ENCODE data around the gene FIS1. TPM values are rescaled to one million over a fixed set of nuclear protein-coding genes. Genes with fewer than 3 reads are reported as not detected.
A peak's percentile ranks its signal among the peaks of the same experiment; 100 is the strongest.

The FIS1 gene
- total and polyA plus RNA-seq, 5 experiments from 2014 or later = 118 to 235 (median 225) TPM

DNA sequence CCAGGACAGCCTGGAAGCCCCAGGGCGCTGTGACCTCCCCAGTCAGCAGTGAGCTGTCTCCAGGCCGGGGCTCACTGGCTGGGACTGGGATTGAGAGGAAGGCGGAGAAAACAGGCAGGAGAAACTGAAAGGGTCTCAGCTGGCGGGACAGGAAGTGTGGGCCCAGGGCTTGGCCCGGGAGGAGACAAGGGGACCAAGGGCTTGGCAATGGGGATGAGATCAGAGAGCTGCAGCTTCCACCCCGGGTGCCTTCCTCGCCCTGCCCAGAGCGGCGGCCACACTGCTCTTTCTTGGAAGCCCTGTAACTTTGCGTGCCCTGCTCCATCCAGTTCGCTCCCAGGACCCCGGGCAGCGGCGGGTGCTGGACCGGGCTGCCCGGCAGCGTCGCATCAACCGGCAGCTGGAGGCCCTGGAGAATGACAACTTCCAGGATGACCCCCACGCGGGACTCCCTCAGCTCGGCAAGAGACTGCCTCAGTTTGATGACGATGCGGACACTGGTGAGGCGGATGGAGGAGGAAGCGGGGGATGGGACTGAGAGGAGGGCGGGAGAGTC is 22.5 kb downstream of the FIS1 start:
- ATAC-seq (no peak), DNase-seq (no peak)
- peaks cover 0 to 55% (median 8%) of the 10 kb centered on the region in 3 donors for H3K36me3 Mint-ChIP-seq
- H3K4me3 Mint-ChIP-seq = no peak overlapping the region
- POLR2A ChIA-PET = interaction anchor here (1.7 kb wide), 1 partner anchor 30 kb away, joined by 5 read pairs; no protein-coding TSS in a partner anchor
- H3K9me3 Mint-ChIP-seq = no peaks in the 10 kb centered on the region
- peaks cover 20 to 42% (median 33%) of the 10 kb centered on the region in 4 donors for H3K4me1 Mint-ChIP-seq
- no peak overlapping the region for H3K27ac Mint-ChIP-seq
- no peaks in the 10 kb centered on the region for H3K27me3 Mint-ChIP-seq

DNA sequence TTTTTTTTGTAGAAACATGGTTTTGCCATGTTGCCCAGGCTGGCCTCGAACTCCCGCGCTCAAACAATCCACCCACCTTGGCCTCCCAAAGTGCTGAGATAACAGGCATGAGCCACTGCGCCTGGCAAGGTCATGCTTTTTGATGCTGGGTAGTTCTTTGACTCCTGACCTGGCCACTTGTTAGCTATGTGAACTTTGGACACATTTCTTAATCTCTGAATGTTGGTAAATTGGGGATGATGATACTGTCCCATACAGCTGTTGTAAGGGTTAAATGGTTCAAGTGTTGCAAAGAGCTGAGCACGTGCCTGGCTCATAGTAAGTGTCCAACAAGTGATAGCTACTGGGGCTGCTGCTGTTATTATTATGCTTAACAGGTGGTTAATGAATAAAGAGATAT is 24.6 kb downstream of the FIS1 start:
- Mint-ChIP-seq H3K27ac (peak overlapping the region in 2 of 10 donors; percentile 2 to 10), H3K4me1 (peaks cover 25 to 53% (median 41%) of the 10 kb centered on the region in 4 donors), H3K27me3 (no peaks in the 10 kb centered on the region), H3K9me3 (no peaks in the 10 kb centered on the region), H3K36me3 (peaks cover 0 to 44% (median 6%) of the 10 kb centered on the region in 3 donors), H3K4me3 (peak overlapping the region in 5 of 10 donors; percentile 27 to 43 (median 37))
- POLR2A ChIA-PET = no interaction called here
- no peak for DNase-seq
- no peak for ATAC-seq

DNA sequence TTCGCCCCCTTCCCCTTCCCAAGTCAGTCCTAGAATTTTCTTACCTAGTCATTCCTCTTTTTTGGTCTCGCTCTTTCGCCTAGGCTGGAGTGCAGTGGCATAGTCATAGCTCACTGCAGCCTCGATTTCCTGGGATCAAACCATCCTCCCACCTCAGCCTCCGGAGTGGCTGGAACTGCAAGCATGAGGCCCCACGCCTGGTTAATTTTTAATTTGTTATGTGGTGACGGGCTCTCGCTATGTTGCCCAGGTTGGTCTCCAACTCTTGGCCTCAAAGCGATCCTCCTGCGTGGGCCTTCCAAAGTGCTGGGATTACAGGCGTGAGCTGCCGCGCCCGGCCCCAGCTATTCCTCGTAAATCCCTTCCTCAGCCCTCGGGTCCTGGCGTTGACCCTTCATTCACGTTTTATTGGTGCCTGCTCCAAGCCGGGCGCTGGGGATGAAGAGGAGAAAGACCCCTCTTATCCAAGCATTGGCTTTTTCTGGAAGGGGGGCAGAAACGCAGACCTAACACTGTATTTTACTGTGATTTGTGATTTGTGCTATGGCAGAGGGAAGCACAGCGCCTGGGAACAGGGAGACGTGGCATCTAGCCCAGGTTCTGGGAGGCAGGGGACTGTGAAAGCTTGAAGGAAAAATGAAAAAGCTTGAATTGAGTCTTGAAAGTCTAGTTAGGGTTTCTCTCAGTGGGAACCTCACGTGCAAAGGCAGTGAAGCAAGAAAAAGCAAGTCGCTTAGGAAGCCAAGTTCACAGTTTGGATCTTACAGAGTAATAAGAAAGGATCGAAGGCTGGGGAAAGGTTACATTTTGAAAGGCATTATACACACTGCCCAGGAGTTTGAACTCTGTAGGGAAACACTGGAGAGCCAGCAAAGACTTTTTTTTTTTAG is 26.4 kb downstream of the FIS1 start:
- no peak for DNase-seq
- Mint-ChIP-seq H3K4me3 (peak overlapping the region; percentile 93 to 98 (median 96)), H3K36me3 (peaks cover 0 to 35% (median 4%) of the 10 kb centered on the region in 3 donors), H3K27me3 (no peaks in the 10 kb centered on the region), H3K9me3 (no peaks in the 10 kb centered on the region), H3K4me1 (peaks cover 25 to 53% (median 40%) of the 10 kb centered on the region in 4 donors), H3K27ac (peak overlapping the region; percentile 93 to 98 (median 96))
- POLR2A ChIA-PET = interaction anchor here (0.6 to 3.1 kb wide), 13 partner anchors 8 to 790 kb away, joined by 3 to 59 read pairs (median 3); partner anchors contain the start of genes FBXO24, FIS1, IFT22 and LRCH4
- peak; percentile 6 to 7 for ATAC-seq

DNA sequence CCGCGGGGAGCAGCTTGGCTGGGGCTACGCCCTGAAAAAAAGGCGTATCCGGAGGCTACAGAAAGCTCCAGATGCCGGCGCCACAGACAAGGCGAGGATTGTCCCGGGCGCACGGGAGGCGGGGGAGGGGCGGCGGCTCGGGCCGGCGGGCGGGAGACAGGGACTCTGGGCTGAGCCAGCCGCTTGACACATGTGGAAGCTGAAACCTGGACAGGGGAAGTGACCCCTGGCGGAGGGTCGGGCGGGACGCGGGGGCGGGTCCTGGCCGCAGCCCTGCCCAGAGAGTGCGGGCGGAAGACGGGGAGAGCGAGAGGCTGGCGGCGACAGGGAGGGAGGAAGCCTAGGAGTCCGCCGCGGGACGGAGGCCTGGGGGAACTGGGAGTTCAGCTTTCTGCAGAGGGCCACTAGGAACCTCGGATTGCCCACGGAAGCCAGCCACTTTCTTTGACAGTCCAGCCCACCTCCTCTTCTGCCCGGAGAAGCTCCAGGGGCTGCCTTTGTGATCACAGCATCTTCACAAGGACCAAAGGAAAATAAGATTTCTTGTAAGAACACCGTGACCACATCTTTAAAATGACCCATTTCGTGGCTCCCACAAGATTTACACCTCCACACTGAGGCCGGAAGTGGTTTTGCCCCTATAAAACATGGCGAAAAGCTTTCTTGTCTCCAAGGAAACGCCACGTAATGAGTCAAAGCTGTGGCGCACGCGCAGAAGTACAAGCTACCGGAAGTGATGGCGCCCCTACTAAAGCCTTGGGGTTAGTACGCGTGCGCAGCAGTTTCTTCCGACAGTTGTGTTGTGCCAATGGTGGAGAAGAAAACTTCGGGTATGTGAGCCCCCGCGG is 27.3 kb downstream of the FIS1 start, which contains the start of the genes PLOD3 and ZNHIT1:
TSS of gene PLOD3 (minus strand) at position 194 of the 848 bp plus-strand sequence. CDS start 307 bp downstream, outside the sequence.
TSS of gene ZNHIT1 (plus strand) at position 778 of the 848 bp plus-strand sequence. CDS start at position 809, 31 bp downstream.
- POLR2A ChIA-PET = interaction anchor here (0.6 to 3.1 kb wide), 16 partner anchors 9 to 789 kb away, joined by 3 to 59 read pairs (median 3); partner anchors contain the start of genes FBXO24, FIS1, IFT22 and LRCH4
- Mint-ChIP-seq H3K4me3 (peak within 1 kb of the TSS; percentile 93 to 98 (median 96)), H3K9me3 (no peaks in the 10 kb centered on the region), H3K27me3 (no peaks in the 10 kb centered on the region), H3K36me3 (peaks cover 0 to 29% (median 4%) of the 10 kb centered on the region in 3 donors), H3K4me1 (peaks cover 24 to 53% (median 40%) of the 10 kb centered on the region in 4 donors), H3K27ac (peak within 1 kb of the TSS; percentile 93 to 98 (median 96))
- peak; percentile 75 to 79 for ATAC-seq
- DNase-seq = peak; percentile 89 to 98 (median 96)

DNA sequence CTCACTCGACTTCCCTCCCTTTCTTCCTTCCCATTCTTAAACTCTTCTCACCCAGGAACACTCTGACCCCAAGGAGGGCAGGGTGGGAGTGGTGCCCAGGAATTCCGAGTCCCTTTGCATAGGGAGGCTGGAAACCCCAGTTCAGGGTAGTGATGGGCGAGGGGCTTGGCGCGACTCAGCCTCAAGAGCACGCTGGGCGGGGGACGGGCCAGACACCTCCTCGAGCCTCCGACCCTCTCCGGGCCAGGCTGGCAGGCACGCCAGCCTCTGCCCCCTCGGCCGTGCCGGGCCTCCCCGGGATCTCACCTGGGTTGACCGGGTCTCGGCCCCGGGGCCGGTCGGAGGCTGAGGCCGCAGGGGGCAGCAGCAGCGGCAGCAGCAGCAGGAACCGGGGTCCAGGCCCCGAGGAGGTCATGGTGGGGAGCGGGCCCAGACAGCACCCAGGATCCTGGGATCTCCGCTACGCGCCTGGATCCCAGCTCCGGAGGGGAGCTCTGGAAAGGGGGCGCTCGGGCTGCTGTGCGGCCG is 28.0 kb downstream of the FIS1 start:
- H3K4me1 Mint-ChIP-seq = peaks cover 20 to 48% (median 38%) of the 10 kb centered on the region in 4 donors
- H3K36me3 Mint-ChIP-seq = peaks cover 0 to 25% (median 4%) of the 10 kb centered on the region in 3 donors
- DNase-seq (peak in 1 of 10 donors; percentile 8), ATAC-seq (peak in 1 of 2 donors; percentile 7)
- H3K4me3 Mint-ChIP-seq = peak overlapping the region; percentile 93 to 98 (median 96)
- H3K9me3 Mint-ChIP-seq = no peaks in the 10 kb centered on the region
- POLR2A ChIA-PET = interaction anchor here (0.6 to 3.1 kb wide), 9 partner anchors 10 to 739 kb away, joined by 3 to 59 read pairs (median 4); partner anchors contain the start of genes FBXO24, FIS1 and LRCH4
- H3K27ac Mint-ChIP-seq = peak overlapping the region in 9 of 10 donors; percentile 36 to 98 (median 88)
- no peaks in the 10 kb centered on the region for H3K27me3 Mint-ChIP-seq

DNA sequence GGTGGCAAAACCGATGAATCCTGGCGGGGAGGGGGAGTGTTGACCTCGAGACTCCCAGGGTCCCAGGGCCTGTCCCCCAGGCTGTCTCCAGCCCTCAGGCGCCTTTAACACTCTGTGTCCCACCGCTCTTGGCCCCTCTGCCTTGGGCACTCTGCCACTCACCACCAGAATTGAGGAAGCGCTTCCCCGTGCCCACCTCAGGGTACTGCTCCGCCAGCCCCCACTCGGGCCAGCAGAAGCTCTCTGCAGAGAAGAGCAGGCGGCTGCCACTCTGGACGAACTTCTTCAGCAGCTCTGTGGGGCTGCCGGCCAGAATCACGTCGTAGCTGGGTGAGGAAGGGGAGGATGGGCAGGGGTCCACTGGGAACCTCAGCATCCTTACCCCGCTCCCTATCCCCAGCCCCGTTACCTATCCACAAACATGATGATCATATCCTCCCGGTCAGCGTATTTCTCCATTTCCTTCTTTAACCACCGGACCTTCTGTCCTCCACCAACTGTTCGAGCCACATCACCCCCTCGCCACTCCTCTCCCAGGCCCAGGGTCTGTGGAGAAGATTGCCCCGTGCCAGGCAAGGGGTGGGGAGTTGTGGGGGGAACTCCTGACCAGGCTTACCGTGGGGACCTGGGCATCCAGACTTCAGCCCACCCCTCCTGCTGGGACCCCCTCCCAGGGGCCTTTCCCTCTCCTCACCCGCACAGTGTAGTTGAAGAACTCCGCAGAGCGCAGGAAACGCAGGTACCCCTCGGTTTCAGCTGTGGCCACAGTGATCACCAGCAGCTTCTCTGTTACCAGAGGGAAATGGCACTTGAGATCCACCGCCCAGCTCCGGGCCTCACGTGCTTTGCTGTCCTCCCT is 28.7 kb downstream of the FIS1 start:
- POLR2A ChIA-PET = interaction anchor here (0.6 to 3.1 kb wide), 4 partner anchors 28 to 738 kb away, joined by 3 to 59 read pairs (median 12); partner anchors contain the start of gene FIS1
- H3K4me3 Mint-ChIP-seq = peak overlapping the region; percentile 59 to 98 (median 88)
- peak overlapping the region in 9 of 10 donors; percentile 36 to 88 (median 76) for H3K27ac Mint-ChIP-seq
- H3K9me3 Mint-ChIP-seq = no peaks in the 10 kb centered on the region
- ATAC-seq = no peak
- H3K36me3 Mint-ChIP-seq = peaks cover 0 to 20% (median 4%) of the 10 kb centered on the region in 3 donors
- H3K27me3 Mint-ChIP-seq = no peaks in the 10 kb centered on the region
- no peak for DNase-seq
- peaks cover 13 to 41% (median 34%) of the 10 kb centered on the region in 4 donors for H3K4me1 Mint-ChIP-seq

DNA sequence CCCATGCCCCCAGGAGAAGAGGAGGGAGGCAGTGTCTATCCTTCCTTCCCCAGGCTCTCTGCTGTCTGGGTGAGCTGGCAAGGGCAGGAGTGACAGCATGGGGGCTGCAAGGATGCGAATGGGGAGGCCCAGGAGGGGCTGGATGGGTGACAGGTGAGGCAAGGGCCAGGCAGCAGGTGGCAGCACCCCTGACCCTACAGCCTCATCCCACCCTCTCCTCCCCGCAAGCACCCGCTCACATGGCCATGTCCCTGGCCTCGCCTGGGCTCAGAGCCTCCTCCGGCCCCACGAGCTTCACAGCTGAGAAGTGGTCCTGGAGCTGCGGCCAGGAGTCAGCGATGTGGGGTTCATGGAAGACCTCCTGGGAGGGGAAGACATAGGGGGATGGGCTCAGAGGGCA is 32.9 kb downstream of the FIS1 start:
- H3K4me3 Mint-ChIP-seq = no peak overlapping the region
- peak overlapping the region in 1 of 10 donors; percentile 27 for H3K27ac Mint-ChIP-seq
- H3K27me3 Mint-ChIP-seq = no peaks in the 10 kb centered on the region
- DNase-seq (no peak), ATAC-seq (no peak)
- peaks cover 5 to 11% (median 8%) of the 10 kb centered on the region in 4 donors for H3K4me1 Mint-ChIP-seq
- peaks cover 0 to 42% (median 17%) of the 10 kb centered on the region in 3 donors for H3K36me3 Mint-ChIP-seq
- POLR2A ChIA-PET = interaction anchor here (0.9 kb wide), 1 partner anchor 26 kb away, joined by 3 read pairs; no protein-coding TSS in a partner anchor
- H3K9me3 Mint-ChIP-seq = peaks cover 0 to 1% (median 0%) of the 10 kb centered on the region in 9 donors

DNA sequence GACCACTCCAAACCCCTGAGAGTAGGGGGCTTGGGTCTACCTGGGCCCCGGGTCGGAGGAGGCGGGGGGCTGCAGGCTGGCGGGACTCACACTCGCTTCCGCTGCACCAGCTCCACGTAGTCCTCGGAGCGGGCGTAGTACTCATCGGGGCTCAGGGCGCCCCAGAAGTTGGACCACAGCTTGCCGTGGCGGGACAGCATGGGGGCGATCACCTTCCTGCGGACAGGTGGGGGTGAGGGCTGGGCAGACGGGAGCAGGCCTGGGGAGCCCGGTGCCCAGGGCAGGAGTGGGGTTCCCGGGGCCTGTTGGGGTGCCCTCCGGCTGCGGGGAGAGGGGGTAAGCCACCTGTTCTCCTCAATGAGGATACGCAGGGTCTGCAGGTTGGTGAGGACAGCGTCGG is 33.4 kb downstream of the FIS1 start:
- Mint-ChIP-seq H3K36me3 (peaks cover 0 to 45% (median 17%) of the 10 kb centered on the region in 3 donors), H3K27me3 (no peaks in the 10 kb centered on the region), H3K4me3 (no peak overlapping the region), H3K9me3 (peaks cover 0 to 1% (median 0%) of the 10 kb centered on the region in 9 donors), H3K4me1 (peaks cover 2 to 6% (median 4%) of the 10 kb centered on the region in 4 donors), H3K27ac (peak overlapping the region in 1 of 10 donors; percentile 50)
- DNase-seq (no peak), ATAC-seq (no peak)
- POLR2A ChIA-PET = interaction anchor here (0.9 kb wide), 1 partner anchor 26 kb away, joined by 3 read pairs; no protein-coding TSS in a partner anchor

DNA sequence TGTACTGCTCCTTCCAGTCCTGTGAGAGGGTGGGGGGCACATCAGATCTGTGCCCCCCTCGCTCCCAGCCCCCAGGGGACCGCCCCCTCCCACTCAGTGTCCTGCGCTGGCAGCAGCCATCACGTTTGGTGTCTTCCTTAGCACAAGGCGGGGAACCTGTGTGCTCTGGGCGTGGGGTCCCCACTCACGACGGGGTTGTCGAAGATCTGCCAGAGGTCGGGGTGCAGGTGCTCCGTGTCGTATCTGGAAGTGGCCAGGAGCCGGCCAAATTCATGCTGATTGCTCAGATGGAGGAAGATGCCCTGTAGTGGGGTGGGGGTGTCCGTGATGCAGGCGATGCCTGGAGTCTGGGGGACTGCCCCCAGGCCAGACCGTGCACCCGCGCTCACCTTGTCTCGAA is 34.7 kb downstream of the FIS1 start:
- Mint-ChIP-seq H3K27ac (peak overlapping the region in 1 of 10 donors; percentile 44), H3K9me3 (peaks cover 0 to 1% (median 0%) of the 10 kb centered on the region in 9 donors), H3K4me3 (no peak overlapping the region), H3K4me1 (no peaks in the 10 kb centered on the region), H3K36me3 (peaks cover 0 to 47% (median 20%) of the 10 kb centered on the region in 3 donors), H3K27me3 (no peaks in the 10 kb centered on the region)
- POLR2A ChIA-PET = no interaction called here
- no peak for DNase-seq
- ATAC-seq = no peak

DNA sequence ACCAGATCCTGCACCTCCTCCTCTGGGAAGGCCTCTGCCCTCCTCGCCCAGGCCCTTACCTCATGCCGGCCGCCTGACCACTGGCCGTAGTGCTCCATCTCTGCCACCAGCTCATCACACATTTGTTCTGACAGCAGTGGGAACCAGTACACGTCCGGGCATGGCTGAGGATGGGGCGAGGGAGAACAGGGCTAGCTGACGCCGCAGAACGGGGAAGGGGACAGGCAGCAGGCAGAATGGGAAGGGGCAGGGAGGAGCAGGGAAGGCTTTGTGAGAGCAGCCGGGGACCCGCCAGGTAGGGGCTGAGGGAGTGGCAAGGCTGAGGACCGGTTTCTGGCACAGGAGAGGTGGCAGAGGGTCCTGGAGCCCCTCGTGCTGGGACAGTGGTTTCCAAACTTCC is 36.1 kb downstream of the FIS1 start:
- Mint-ChIP-seq H3K4me1 (peaks cover 0 to 6% (median 4%) of the 10 kb centered on the region in 4 donors), H3K9me3 (peaks cover 0 to 1% (median 0%) of the 10 kb centered on the region in 9 donors), H3K27ac (peak overlapping the region in 2 of 10 donors; percentile 7 to 59), H3K27me3 (peaks cover under 1 to 5% (median 4%) of the 10 kb centered on the region in 5 donors), H3K36me3 (peaks cover 0 to 44% (median 16%) of the 10 kb centered on the region in 3 donors), H3K4me3 (no peak overlapping the region)
- DNase-seq (no peak), ATAC-seq (no peak)
- POLR2A ChIA-PET = no interaction called here

All from naive thymus-derived CD8-positive, alpha-beta T cell (primary cell).